ENCODE measurements around the gene BMF.
"Not testable (repeated sequence)": the region's sequence is repeated elsewhere in the genome, so short reads cannot be mapped to it uniquely, and the experiment has no call there.

The BMF gene

GRCh38 chr15:40125950-40126349 lies 17.3 kb upstream of the BMF start:
- no peak for DNase-seq

- not testable (repeated sequence) for DNase-seq
Measured at GRCh38 chr15:40124807-40125285, 16.2 kb upstream of the BMF start.

DNA sequence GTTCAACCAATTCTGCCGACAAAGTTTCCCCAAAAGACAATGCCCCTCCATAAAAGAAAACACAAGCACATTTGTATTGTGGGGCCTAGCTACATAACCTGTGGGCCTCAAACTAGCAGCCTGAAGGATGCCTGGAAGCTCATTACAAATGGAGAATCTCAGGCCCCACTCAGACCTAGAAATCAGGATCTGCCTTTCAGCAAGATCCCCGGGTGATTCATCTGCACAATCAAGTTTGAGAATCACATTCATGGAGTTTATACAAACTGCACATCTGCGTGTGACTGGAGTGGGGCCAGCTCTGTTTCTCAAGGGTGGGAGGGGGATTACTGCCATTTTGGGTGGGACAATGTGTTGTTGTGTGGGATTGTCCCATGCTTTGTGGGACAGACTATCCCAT lies 15.7 kb upstream of the BMF start:
- not testable (repeated sequence) for DNase-seq

GRCh38 chr15:40123863-40124262 lies 15.2 kb upstream of the BMF start:
- DNase-seq = not testable (repeated sequence)

DNA sequence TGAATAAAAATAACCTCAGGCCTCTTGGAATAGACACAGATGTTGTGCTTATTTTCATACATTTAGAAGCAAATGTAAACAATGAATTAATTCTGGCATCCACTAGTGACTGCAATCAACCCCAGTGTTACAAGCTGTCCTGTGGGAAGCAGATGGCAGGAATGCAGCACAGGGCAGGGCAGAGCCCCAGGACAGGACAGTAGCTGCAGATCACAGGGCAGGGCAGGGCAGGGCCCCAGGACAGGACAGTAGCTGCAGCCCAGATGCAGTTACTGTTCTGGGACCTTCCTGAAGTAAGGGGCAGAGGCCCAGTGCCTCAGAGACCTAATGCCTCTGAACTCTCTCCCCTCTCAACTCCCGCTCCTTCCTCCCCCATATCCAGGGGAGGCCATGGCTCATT lies 14.3 kb upstream of the BMF start:
- not testable (repeated sequence) for DNase-seq

DNA sequence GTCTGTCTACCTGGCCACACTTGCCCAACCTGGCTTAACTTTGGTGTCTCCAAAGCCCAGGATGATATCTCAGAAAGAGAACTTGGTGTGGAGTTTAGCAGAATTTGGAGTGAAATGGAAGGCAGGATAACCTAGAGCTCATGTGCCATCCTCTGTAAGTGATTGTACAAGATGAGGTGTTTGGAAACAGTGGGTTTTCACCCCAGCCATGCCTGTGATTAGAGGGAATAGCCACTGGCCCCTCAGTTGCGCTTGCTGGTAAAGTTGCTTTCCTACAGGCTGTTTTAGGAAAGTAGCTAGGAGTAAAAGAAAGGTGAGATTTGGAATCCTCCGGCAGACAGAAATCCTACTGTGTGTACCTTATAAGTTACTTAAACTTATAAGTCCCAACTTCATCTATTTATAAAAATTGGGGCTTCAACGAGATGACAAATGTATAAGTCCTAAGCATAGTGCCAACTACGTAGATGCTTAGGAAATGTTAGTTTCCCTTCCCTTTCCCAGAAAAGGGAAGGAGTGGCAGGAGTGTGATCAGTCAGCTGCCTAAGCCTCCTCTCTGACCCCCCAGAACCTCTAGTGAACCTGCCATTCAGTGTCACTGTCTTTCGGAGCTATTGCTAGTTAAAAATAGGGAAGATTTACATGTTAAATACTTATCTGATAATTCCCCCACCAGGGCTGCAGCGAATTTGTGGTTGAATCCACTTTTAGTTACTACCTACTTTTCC lies 13.4 kb upstream of the BMF start:
- DNase-seq = no peak

DNA sequence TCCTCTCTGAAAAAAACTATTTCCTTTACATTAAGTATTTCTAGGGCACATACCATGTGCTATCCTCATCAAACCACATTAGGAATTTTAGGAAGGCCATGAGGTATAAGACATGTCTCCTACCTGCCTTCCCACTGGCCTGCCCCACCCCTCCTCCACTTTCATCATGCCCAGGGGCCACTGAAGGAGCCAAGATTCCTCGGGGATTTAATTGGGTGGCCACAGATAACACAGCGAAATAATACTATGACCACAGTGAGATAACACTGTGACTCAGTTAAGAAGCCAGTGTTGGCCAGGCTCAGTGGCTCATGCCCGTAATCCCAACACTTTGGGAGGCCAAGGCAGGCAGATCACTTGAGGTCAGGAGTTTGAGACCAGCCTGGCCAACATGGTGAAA lies 9.8 kb upstream of the BMF start:
- no peak for DNase-seq

- DNase-seq = peak; percentile 32
Measured at GRCh38 chr15:40115670-40116093, 7.0 kb upstream of the BMF start.

- not testable (repeated sequence) for DNase-seq
Measured at GRCh38 chr15:40115106-40115505, 6.4 kb upstream of the BMF start.

- DNase-seq = no peak
Measured at GRCh38 chr15:40114218-40114617, 5.5 kb upstream of the BMF start.

DNA sequence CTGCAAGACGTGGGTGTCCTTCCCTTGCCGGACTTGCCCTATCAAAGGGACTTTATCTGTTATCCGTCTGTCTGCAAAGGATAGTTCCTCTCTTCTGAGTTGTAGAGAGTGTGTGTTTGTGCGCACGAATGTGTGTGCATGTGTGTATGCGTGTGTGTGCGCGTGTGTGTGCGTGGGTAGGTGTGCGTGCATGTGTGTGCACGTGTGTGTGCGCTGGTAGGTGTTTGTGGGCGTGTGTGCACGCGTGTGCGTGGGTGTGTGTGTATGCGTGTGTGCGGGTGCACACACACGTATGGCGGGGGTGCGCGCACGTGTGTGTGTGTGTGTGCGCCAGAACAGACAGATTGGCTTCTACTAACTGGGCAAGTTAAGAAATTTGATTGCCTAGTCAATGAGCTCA lies 4.1 kb upstream of the BMF start:
- no peak for DNase-seq

DNA sequence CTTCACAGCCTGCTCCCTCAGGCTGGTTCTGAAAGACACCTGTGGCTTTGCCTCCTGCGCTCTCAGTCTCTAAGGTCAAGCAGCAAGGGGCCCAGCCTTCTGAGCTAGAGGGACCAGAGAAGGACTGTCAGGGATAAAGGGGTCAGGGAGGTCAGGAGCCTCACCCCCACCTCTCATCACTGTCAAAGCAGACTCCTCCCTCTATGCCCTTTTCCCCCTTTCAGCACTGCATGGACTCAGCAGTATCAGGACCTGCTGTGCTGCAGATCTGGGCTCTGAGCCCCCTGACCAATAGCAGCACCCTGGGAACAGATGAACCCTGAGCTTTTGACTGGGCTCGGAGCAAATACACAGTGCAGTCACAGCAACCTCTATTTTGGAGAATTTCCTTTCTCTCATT lies 3.2 kb upstream of the BMF start:
- no peak for DNase-seq

DNA sequence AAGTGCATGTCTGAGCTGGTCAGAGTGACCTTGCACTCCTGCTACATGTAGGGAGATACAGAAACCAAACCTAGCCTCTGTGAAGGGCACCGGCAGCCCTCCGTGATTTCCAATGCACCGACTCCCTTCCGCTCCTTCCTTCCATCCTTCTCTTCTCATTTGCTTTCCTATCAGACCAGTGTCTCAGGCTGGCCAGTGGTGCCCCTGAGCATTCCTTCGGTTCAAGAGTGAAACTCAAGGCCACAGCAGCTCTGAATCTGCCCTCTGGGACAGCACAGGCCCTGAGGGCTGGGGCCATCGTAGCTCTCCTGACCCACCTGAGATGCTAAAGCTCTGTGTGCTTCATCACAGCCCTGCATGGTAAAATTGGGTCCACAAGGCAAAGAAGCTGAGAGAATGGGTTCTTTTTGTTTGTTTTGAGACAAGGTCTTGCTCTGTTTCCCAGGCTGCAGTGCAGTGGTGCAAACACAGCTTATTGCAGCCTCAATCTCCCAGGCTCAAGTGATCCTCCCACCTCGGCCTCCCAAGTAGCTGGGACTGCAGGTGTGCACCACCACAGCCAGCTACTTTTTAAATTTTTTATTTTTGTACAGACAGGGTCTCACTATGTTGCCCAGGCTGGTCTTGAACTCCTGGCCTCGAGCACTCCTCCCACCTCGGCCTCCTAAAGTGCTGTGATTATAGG lies 2.3 kb upstream of the BMF start:
- no peak for DNase-seq

DNA sequence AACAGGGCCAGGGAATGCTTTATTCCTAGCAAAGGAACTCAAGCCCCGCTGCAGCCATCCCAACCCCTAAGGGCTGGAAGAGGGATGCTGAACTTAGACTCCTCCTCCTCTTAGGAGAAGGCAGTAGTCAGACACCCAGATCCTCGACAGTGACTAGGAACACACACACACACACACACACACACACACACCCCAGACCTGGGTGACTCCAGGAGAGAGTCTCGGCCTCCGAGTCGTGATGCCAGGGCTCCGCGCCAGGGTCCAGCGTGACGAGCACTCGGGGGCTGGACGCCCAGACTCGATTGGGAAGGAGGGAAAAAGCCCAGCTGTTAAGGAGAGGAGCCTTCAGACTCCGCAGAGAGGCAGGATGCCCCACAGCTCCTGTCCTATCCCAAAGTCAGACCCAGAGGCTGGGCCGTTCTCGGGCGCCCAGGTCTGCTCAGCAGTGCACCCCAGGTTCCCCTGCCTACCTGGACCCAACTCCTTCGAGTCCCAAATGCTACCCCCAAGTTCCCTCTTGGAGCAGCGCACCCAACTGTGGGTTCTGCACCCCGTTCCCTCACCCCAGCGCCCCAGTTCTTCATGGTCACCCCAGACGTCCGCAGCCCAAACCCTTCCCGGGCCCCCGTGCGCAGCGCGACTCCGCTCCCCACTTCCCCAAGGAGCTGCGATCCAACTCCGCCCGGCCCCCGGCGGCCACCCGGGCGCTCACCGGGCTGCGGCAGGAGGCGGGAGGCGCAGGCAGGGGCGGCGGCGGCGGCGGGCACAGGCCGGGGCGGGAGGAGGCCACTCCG lies 421 bp downstream of the BMF start:
- DNase-seq = no peak

- DNase-seq = no peak
Measured at GRCh38 chr15:40106203-40107161, 2.2 kb downstream of the BMF start.

GRCh38 chr15:40105517-40106202 lies 3.0 kb downstream of the BMF start:
- peak; percentile 31 for DNase-seq

DNA sequence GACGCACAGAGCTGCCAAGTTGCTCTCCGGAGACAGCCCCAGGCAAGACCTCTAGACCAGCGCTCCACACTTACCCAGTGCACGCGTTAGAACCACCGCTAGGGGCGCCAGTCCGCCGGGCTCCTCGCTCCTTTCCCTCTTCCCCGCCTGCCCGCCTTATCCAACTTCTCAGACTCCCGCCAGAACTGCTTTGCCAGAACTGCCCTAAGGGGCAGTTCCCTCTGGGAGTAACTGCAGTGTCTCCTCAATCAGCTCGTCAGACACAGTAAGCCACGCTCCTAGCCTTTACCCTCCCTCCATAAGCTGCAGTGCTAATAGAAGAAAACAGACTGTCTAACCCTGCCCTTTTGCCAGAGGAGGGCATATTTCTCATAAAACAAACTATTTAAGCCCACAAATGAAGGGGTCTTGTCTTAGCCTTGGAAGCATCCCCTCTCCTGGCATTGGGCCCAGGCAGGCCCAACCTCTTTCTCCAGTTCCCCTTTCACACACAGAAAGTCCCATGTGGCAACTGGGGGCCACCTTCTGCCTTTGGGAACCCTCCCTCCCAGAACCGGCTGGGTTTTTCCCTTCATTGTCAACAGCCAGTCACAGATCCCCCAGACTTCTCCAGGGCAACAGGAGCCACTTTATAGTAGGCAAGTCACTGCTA lies 3.7 kb downstream of the BMF start:
- peak; percentile 81 for DNase-seq

GRCh38 chr15:40104296-40104864 lies 4.3 kb downstream of the BMF start:
- DNase-seq = no peak

GRCh38 chr15:40103864-40104271 lies 4.8 kb downstream of the BMF start:
- DNase-seq = no peak

GRCh38 chr15:40102897-40103858 lies 5.5 kb downstream of the BMF start:
- DNase-seq = no peak
